EH (cell line): ENCODE measurements around the gene MTARC2.
"Not testable (repeated sequence)": the region's sequence is repeated elsewhere in the genome, so short reads cannot be mapped to it uniquely, and the experiment has no call there.

Source experiments
- DNase-seq: peaks from one replicate; pipeline ENCODE4 v3.0.0-alpha.2; 2015; ENCODE audit warnings: low read depth

Gene MTARC2

DNA sequence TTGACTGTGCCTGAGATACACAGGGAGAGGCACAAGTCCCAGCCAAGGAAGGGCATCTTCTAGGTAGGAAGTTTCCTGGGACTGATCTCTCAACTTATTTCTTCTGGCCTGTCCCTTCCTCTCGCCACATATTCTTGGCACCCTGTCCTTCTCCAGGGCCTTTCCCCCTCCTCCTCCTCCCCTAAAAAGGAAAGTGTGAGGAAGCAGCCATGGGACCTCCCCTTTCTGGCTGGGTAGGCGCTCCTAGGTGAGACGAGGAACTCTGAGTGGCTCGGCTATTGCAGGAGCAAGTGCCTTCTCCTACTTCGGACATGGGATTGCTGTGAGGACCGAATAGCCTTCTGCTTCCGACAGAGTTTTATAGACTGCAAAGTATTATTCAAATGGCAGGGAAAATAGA, 15.5 kb upstream of the MTARC2 start:
- no peak for DNase-seq

DNA sequence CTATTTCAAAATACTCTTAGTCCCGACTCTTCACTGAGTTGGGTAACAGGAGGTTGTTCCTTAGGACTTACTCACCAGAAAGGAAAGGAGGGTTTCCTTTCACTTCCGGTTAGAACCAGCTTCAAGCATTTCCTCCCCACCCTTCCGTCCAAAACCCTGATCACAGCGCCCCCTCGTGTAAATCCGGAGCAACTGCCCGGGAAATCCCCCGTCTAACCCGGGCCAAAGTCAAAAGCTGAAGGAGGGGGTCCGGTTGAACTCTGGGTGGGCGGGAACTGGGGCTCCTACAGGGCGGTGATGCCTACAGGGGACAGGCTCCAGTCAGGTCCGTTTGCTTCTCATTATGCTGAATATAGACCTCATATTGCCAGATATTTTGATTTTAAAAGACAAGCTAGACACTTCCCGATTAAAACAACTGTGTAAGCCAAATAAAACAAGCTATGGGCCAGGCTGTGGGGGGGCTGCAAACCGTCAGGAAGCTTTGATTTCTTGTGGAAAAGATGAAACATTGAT, 15.0 kb upstream of the MTARC2 start:
- peak; percentile 87 for DNase-seq

DNA sequence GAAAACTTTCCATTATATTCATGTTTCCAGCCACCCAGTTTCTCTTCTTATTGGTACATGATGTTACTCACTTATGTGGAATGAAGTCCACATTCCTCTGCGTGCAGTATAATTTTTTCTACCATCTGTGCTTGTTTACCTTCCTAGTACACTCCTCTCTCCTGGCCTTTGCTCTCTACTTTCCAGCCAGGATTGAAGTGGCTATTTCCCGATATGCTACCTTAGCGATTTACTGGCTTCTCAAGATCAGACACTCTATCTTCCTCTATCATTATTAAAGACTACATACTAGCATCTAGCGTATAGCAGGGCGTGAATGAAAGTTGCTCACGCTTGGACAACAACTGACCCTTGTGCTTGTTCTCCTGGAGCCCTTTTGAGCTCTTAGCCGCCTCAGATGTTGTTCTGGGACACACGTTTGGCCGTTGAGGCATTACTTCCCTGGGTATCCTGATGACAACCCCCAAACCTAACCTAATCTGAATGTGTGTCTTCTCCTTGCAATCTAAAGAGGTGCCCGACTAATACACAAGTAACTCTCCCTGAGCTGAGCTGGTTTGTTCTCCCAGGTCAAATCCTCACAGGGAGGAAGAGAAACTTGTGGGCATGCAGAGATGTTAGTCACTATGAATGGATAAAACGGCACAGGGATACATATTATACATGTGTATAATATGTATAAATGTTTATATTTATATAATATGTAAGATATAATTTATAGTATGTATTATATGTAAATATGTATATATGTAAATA, 13.4 kb upstream of the MTARC2 start:
- DNase-seq, result peak; percentile 81

DNA sequence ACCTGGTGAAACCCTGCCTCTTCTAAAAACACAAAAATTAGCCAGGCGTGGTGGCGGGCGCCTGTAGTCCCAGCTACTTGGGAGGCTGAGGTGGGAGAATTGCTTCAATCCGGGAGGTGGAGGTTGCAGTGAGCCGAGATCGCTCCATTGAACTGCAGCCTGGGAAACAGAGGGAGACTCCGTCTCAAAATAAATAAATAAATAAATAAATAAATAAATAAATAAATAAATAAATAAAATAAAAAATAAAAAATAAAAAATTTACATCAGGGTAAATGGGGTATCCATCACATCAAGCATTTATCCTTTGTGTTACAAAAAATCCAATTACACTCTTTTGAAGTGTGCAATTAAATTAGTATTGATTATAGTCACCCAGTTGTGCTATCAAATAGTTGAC, 11.8 kb upstream of the MTARC2 start:
- DNase-seq, result not testable (repeated sequence)

DNA sequence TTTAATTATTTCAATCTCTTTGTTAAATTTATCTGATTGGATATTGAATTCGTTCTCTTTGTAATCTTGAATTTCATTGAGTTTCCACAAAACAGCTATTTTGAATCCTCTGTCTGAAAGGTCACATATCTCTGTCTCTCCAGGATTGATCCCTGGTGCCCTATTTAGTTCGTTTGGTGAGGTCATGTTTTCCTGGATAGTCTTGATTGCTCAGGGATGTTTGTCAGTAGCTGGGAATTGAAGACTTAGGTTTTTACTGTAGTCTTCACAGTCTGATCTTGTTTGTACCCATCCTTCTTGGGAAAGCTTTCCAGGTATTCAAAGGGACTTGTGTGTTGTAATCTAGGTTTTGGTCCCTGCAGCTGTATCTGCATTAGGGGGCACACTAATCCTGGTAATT, 6.8 kb upstream of the MTARC2 start:
- DNase-seq, result no peak

DNA sequence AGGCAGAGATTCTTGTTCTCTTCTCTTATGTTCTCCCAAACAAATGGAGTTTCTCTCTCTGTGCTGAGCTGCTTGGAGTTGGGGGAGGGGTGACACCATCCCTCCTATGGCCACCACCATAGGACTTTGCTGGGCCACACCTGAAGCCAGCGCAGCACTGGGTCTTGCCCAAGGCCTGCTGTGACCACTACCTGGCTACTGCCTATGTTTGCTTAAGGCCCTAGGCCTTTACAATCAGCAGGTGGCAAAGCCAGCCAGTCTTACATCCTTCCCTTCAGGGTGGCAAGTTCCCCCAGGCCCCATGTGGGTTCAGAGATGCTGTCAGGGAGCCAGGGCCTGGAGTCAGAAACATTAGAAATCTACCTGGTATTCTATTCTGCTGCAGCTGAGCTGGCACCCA, 6.3 kb upstream of the MTARC2 start:
- DNase-seq, result no peak

DNA sequence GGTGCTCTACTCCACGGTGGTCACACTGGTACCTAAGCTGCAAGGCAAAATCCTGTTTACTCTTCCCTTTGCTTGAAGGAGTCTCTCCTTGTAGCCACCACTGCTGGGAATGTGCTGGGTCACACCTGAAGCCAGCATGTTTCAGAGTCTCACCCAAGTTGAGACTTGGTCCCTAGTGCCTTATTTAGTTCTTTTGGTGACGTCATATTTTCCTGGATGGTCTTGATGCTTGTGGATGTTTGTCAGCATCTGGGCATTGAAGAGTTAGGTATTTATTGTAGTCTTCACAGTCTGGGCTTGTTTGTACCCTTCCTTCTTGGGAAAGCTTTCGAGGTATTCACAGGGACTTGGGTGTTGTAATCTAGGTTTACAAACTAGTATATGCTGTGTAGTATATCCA, 5.6 kb upstream of the MTARC2 start:
- no peak for DNase-seq

DNA sequence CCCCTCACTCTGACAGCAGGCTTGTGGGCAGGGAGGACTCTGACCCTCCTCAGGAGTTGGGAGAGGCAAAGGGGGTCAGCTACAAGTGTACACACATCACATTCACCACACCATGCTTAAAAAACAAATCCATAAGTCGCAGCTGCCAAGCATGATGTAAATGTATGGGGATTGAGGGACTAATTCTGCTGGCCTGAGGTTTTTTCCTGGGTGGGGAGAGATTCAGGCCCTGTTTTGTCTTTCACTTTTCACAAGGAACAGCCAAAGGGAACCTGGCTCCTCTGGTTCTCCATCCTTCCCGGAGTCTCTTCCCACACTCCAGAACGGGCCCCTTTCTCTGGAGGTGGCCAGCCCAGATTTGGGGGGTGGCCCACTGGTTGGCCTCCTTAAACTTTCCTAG, 1.3 kb upstream of the MTARC2 start:
- no peak for DNase-seq

DNA sequence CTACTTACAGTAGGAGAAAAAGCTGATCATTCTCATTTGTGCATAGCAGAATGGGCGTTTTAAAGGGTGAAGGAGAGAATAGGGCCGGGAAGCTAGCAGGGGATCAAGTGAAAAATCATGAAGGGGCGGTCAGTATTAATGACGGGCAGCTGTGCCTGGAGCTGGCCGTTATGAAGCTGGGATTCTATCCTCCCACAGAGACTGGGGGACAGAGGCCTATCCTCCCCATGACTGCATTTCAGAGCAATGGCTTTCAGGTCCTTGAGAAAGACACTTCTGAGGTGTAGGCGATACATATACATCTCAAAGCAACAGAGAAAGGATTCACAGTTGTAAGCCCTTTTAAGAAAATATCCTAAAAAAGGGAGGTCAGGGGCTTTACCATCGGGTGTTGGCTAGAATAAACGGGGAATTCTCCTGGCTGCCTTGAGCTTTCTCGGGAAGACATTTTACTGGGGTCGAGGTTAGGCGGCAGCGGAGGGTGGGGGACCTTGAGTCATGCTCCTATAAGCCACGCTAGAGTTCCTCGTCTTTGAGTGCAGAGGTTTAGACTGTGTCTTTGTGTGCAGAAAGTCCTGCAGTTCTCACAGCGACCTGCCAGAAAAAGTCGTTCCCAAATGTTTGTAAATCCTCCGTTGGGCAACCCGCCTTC, 559 bp upstream of the MTARC2 start:
- no peak for DNase-seq

DNA sequence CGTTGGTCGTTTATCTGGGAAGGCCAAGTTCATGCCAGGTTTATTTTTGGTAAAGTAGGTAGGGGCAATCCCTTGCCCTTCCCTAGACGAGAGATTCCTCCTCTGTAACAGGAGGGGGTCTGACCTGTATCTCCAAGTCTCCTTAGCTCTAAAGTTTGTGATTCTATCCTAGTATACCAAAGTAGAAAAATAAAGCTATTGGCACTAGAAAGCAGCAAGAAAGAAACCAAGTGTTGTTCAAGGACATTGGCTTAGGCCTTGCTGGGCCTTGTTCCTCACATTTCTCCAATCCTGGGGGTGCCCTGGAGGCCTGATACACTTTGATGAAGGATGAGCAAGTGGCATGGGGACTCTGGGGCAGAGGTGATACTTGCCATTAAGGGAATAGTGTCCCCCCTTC, 814 bp downstream of the MTARC2 start:
- no peak for DNase-seq

DNA sequence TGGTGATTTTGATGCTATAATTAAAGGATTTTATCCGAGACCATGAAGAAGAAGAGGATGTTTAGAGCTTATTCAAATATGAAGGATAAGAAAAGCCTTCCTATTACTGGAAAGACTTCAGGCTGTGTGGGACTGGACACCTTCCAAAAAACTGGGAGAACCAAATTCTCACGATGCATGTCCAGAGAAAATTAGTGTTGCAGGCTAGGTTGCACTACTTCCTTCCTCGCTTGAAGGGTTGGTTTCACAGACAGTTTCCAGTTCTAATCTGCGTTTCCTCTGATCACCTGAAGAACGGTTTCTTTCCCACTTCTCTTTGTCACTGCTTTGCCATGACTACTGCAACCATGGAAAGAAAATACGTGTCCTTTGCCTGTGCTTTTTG, 2.0 kb downstream of the MTARC2 start:
- DNase-seq, result peak; percentile 8

DNA sequence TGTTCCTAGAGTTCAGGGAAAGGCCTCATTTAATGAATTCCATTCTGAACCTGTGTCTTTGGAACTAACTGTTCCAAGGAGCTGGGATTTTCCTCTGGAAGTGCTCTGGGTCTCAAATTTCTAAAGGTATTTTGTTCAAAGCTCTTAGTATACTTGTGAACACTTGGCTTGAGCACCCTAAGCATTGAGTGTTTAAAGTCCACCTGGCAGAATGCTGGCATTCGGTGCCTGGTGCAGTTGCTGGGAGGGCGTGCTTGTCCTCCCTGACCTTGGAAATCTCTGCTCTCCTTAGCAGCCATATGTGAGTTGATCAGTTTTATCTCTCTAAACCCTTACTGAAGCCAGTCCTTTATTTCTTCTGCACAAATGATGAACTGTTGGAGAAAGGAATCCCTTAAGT, 3.0 kb downstream of the MTARC2 start:
- no peak for DNase-seq

DNA sequence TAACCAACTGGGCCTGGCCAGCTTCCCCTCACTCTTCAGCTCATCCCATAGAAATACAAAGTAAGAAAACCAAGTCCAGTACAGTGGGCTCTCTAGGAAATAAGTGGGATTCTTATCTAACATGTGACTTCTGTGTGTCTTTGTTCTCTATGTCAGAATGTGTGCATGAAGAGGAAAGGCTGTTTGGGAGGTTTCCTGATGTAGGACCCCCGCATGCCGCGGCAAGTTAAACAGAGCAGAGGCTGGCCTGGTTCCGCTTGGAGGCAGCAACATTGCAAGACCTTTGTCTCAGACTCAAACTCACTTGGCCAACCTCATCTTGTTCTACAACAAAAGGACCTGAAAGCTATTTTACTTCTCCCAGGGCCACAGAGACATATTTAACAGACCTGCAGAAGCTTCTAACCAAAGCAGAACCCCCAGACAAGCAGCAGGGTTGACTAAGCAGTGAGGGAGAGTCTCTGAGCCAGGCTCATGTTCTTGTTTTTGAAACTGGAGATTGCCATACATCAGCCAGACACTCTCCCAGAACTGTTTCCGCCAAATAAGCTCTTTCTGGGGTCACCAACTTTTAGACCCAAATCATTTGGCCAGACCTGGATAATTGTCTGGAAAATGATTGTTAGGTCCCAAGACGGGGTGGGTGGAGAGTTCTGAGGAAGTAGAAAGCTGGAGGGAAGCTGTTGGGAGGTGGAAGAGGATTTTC, 6.2 kb downstream of the MTARC2 start:
- DNase-seq, result no peak

DNA sequence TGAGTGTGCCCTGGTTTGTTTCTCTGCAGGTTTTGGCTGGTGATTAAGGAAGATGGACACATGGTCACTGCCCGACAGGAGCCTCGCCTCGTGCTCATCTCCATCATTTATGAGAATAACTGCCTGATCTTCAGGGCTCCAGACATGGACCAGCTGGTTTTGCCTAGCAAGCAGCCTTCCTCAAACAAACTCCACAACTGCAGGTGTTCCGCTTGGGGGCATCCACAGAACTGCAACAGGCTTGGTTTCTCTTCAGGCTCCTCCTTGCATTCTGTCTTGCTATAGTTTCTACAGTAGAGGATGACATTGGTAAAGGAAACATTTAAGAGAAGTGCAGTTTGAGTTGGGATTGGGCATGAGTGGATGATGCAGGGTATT, 6.8 kb downstream of the MTARC2 start:
- DNase-seq, result no peak

DNA sequence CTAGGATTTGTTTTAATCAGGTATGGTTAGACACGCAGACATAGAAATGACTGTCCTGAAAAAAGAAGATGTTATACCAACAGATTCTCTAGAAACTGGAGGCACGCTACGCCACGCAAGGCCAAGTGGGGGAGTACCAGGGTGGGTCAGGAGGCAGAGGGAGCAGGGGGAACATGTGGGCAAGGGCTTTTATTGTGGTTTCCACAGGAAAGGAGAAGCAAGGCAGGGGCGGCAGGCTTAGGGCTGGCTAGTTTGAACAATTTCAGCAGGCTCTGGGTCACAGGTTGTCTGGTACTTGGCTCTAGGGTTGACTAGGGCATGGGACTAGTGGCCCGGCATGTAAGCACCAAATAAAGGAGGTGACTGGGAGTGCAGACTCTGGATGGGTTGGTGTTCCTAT, 7.2 kb downstream of the MTARC2 start:
- no peak for DNase-seq

DNA sequence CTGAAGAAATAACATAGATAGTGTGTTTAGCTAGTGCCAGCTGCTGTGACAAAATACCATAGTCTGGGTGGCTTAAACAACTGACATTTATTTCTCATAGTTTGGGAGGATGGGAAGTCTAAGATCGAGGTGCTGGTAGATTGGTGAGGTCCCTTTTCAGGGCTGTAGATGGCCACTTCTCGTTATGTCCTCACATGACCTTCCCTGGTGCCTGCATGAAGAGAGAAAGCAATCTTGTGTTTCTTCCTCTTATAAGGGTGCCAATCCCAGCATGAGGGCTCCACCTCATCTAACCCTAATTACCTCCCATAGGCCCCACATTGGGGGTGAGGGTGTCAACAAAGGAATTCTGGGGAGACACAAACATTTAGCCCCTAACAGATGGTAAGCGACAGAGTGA, 9.3 kb downstream of the MTARC2 start:
- DNase-seq, result no peak

DNA sequence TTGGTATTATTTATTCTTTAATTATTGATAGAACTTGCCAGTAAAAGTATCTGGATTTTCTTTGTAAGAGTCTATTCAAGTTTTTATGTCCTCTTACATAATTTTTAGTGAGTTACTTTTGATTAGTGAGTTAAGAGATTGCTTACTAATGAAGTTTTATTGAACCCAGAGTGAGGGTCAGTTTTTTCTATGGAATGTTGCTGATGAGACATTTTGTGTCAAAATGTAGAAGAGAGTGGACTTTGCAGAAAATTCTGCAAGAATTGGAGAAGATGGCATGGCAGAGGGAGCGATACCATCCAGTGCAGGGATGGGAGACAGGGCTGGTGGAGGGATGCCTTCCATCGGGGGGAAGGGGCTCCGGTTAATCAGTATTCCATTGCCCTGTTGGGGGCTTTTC, 11.0 kb downstream of the MTARC2 start:
- DNase-seq, result no peak

DNA sequence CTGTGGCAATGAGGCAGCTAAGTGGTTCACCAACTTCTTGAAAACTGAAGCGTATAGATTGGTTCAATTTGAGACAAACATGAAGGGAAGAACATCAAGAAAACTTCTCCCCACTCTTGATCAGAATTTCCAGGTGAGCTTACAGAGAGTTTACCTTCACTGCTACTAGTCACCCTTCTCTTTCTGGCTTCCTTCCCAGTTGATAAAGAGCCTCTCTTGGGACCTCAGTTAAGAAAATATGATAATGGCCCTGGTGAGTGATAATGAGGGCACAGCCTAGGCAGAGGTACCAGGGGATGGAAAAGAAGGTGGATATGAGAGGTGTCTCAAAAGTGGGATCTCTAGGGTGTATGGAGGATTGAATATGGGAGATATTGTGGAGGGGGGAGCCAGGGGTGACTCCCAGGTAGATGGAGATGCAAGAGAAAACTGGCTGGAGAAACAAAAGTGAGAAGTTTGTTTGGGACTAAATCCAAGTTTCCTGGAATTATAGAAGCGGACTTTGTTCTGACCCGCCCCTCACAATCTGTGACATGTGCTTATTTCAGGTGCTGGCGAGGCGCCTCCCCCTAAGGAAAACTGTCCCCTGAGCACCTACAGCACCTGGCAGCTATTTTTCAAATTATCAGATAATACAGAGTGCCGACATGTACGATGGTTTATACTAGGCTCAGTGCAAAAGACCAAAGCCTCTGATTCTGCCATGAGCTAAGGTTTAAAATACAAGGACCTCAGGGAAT, 13.7 kb downstream of the MTARC2 start:
- DNase-seq, result no peak

DNA sequence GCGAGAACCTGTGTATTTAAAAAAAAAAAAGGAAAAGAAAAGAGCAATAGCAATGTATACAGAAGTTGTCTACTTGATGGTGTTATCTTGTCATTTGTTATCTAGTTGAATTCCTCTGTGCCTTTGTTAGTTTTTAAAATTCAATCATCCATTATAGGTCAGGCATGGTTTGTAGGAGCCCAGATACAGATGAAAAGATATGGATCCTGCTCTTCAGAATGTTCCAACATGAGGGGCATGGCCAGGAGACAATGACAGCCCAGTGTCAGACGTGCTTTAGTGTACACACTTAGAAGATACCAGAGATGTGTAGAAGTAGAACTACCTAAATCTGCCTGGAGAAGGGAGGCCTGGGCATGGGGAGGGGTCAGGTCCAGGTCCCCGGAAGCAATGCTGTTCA, 16.6 kb downstream of the MTARC2 start:
- DNase-seq, result no peak

DNA sequence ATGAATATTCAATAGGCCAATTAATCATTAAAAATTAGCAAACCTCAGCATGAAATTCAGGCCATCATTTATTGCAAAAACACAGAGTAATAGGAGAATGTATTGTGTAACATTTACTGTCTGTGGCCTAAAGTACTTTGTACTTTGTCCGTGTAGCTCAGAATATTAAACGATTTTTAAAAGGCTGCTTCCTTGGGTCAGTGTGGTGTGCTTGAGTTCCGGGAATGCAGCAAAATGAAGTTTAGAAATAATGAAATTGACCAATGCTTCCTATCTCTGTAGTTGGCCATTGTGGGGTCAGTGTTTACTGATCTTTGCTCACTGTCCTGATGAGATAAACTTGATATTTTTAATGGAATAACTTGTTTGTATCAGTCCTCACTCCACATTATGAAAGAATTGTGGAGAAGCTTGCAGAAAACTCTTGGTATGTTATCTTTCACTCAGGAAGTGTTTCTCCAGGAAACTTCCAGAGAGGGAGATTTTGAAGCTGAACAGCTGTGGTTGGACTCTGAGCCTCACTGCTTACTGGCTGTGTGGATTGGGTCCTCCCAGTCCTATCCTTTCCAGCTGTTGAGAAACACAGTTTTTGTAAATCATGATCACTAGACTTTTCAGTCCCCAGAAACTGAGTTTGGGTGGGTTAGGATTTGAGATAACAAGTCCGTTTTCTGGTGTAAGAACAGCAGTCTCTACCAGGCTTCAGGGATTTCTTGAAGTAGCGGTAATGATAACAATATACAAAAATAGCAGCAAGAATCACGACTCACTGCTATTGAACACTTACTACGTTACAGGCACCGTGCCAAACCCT, 19.4 kb downstream of the MTARC2 start:
- peak; percentile 13 for DNase-seq

DNA sequence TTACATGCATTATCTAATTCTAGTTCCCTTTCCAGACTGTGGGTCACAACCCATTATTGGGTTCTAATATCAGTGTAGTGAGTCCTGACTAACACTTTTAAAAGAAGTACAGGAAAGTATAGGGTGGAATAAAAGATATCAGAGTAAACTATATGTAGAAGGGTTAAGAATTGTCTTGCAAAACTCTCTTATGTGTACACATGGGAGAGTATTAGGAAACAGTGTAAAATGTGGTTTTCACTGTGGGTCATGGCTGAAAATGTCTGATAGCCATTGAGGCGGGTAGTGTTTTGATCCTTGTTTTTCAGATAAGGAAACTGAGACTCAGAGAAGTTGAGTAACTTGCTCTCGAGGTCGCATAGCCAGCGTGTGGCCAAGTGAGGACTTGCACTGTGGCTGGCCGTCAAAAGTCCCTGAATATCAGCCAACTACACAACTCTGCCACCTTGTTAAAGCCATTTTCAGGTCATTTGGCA, 20.0 kb downstream of the MTARC2 start:
- DNase-seq, result no peak

DNA sequence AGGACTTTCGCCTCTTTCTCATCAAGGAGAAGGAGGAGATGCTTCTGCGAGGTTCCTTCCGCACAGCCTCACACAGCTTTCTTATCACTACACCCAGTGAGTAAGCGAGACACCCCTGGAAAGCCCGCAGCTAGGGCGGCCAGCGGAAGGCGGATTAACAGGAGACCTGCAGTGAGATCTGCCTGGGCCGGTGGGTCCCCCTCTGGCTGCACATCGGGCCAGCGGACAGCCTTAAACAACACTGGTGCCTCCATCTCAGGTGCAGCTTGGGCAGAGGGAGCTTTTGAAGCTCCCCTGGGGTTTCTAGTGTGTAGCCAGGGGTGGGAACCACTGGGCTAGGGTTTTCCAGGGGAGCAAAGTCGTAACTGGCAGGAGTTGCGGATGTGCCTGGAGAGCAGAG, 21.1 kb downstream of the MTARC2 start:
- no peak for DNase-seq
